SK-N-SH treated with all-trans-retinoic acid at 6 μM for 48 hours (cell line): ENCODE data around the gene RNASE2.

Experiments
- ATAC-seq: fragments of 200-7000 bp; cut with Tn5 transposase; 3 replicates; pipeline ENCODE4 v1.9.1; 2020; ENCODE audit warnings: mild to moderate bottlenecking, moderate library complexity
- ARNTL ChIP-seq: fragments of 450-650 bp; formaldehyde crosslinking; IDR thresholded peaks from 2 replicates; pipeline ENCODE4 v1.5.0; 2020; ENCODE audit warnings: low read depth, mild to moderate bottlenecking, moderate library complexity, borderline replicate concordance
- BACH2 ChIP-seq: fragments of 250-450 bp; sonication (Bioruptor Pico); IDR thresholded peaks from 2 replicates; pipeline ENCODE4 v1.9.0; 2021; ENCODE audit warnings: mild to moderate bottlenecking, borderline replicate concordance
- CSDC2 ChIP-seq: fragments of 250-450 bp; sonication (Bioruptor Pico); IDR thresholded peaks from 2 replicates; pipeline ENCODE4 v1.5.0; 2020; ENCODE audit warnings: mild to moderate bottlenecking, moderate library complexity
- CSRNP3 ChIP-seq: fragments of 250-450 bp; sonication (Bioruptor Pico); IDR thresholded peaks from 2 replicates; pipeline ENCODE4 v1.5.1; 2021; ENCODE audit warnings: mild to moderate bottlenecking, moderate library complexity
- ESRRG ChIP-seq: fragments of 250-450 bp; sonication (Bioruptor Pico); IDR thresholded peaks from 2 replicates; pipeline ENCODE4 v1.6.1; 2021; ENCODE audit warnings: mild to moderate bottlenecking
- GLIS3 ChIP-seq: fragments of 250-450 bp; sonication (Bioruptor Pico); IDR thresholded peaks from 2 replicates; pipeline ENCODE4 v1.5.0; 2020; ENCODE audit warnings: mild to moderate bottlenecking, moderate library complexity
- ISL1 ChIP-seq: fragments of 250-450 bp; sonication (Bioruptor Pico); IDR thresholded peaks from 2 replicates; pipeline ENCODE4 v2.1.2; 2022; ENCODE audit warnings: mild to moderate bottlenecking, moderate library complexity
- OSR1 ChIP-seq: fragments of 250-450 bp; sonication (Bioruptor Pico); IDR thresholded peaks from 2 replicates; pipeline ENCODE4 v1.8.0; 2022; ENCODE audit warnings: moderate library complexity, mild to moderate bottlenecking, inconsistent platforms
- PATZ1 ChIP-seq: fragments of 250-450 bp; sonication (Bioruptor Pico); IDR thresholded peaks from 2 replicates; pipeline ENCODE4 v1.8.0; 2020; ENCODE audit warnings: mild to moderate bottlenecking, moderate library complexity, borderline replicate concordance
- PPARA ChIP-seq: fragments of 250-450 bp; sonication (Bioruptor Pico); IDR thresholded peaks from 2 replicates; pipeline ENCODE4 v1.5.0; 2020; ENCODE audit warnings: mild to moderate bottlenecking, borderline replicate concordance
- RARB ChIP-seq: fragments of 250-450 bp; sonication (Bioruptor Pico); IDR thresholded peaks from 2 replicates; pipeline ENCODE4 v1.8.0; 2021; ENCODE audit warnings: mild to moderate bottlenecking, moderate library complexity
- SNAI2 ChIP-seq: fragments of 250-450 bp; sonication (Bioruptor Pico); IDR thresholded peaks from 2 replicates; pipeline ENCODE4 v1.5.0; 2020; ENCODE audit warnings: mild to moderate bottlenecking, moderate library complexity
- TCF4 ChIP-seq: fragments of 250-450 bp; sonication (Bioruptor Pico); IDR thresholded peaks from 2 replicates; pipeline ENCODE4 v1.8.0; 2021; ENCODE audit warnings: mild to moderate bottlenecking, moderate library complexity, borderline replicate concordance
- TOX ChIP-seq: fragments of 250-450 bp; sonication (Bioruptor Pico); IDR thresholded peaks from 2 replicates; pipeline ENCODE4 v1.8.0; 2021; ENCODE audit warnings: mild to moderate bottlenecking, moderate library complexity, borderline replicate concordance
- ZC3H10 ChIP-seq: fragments of 250-450 bp; sonication (Bioruptor Pico); IDR thresholded peaks from 2 replicates; pipeline ENCODE4 v1.5.1; 2021; ENCODE audit warnings: mild to moderate bottlenecking, moderate library complexity
- ZFP3 ChIP-seq: fragments of 250-450 bp; sonication (Bioruptor Pico); IDR thresholded peaks from 2 replicates; pipeline ENCODE4 v1.5.0; 2020; ENCODE audit warnings: mild to moderate bottlenecking, moderate library complexity
- ZFP30 ChIP-seq: fragments of 450-650 bp; formaldehyde crosslinking; IDR thresholded peaks from 2 replicates; pipeline ENCODE4 v1.5.0; 2022; ENCODE audit warnings: mild to moderate bottlenecking, moderate library complexity
- ZNF565 ChIP-seq: fragments of 450-650 bp; formaldehyde crosslinking; conservative IDR thresholded peaks from 2 replicates; pipeline ENCODE4 v1.5.0; 2020; ENCODE audit warnings: low read depth, mild to moderate bottlenecking, moderate library complexity
- ZNF70 ChIP-seq: fragments of 450-650 bp; formaldehyde crosslinking; IDR thresholded peaks from 2 replicates; pipeline ENCODE4 v1.5.0; 2020; ENCODE audit warnings: mild to moderate bottlenecking, moderate library complexity
- ZNF8 ChIP-seq: fragments of 450-650 bp; formaldehyde crosslinking; IDR thresholded peaks from 2 replicates; pipeline ENCODE4 v1.5.0; 2020; ENCODE audit warnings: mild to moderate bottlenecking, moderate library complexity
- TF ChIP-seq, protein P1 (sequence below): fragments of 250-450 bp; sonication (Bioruptor Pico); IDR thresholded peaks from 2 replicates; pipeline ENCODE4 v1.5.1; 2020; ENCODE audit warnings: low read depth, mild to moderate bottlenecking, moderate library complexity
- TF ChIP-seq, protein P2 (sequence below): fragments of 250-450 bp; sonication (Bioruptor Pico); IDR thresholded peaks from 2 replicates; pipeline ENCODE4 v1.5.0; 2020; ENCODE audit warnings: mild to moderate bottlenecking, moderate library complexity

The RNASE2 gene

GRCh38 chr14:20973501-20973900 is 18.2 kb downstream of the RNASE2 start (continued):
- no peak for TF ChIP-seq SNAI2 (CRISPR knock-in tag)
- no peak for TF ChIP-seq CSRNP3
- TF ChIP-seq GLIS3 (CRISPR knock-in tag) = no peak
- no peak for TF ChIP-seq ZNF8 (CRISPR knock-in tag)
- TF ChIP-seq ZNF70 (CRISPR knock-in tag) = no peak
- no peak for TF ChIP-seq CSDC2
- TF ChIP-seq ZFP3 (CRISPR knock-in tag) = no peak
- TF ChIP-seq ESRRG (CRISPR knock-in tag) = no peak
- TF ChIP-seq ARNTL (CRISPR knock-in tag) = no peak
- TF ChIP-seq, protein P1, sequence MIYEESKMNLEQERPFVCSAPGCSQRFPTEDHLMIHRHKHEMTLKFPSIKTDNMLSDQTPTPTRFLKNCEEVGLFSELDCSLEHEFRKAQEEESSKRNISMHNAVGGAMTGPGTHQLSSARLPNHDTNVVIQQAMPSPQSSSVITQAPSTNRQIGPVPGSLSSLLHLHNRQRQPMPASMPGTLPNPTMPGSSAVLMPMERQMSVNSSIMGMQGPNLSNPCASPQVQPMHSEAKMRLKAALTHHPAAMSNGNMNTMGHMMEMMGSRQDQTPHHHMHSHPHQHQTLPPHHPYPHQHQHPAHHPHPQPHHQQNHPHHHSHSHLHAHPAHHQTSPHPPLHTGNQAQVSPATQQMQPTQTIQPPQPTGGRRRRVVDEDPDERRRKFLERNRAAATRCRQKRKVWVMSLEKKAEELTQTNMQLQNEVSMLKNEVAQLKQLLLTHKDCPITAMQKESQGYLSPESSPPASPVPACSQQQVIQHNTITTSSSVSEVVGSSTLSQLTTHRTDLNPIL (CRISPR knock-in tag) = no peak
- TF ChIP-seq, all 23 proteins: peak for 0

- ATAC-seq = no peak
- TF ChIP-seq ZNF70 (CRISPR knock-in tag) = no peak
- TF ChIP-seq CSRNP3 = no peak
- TF ChIP-seq ZFP30 (CRISPR knock-in tag) = no peak
- TF ChIP-seq RARB (CRISPR knock-in tag) = no peak
- no peak for TF ChIP-seq TCF4 (CRISPR knock-in tag)
- no peak for TF ChIP-seq PATZ1 (CRISPR knock-in tag)
- no peak for TF ChIP-seq GLIS3 (CRISPR knock-in tag)
- TF ChIP-seq ZC3H10 (CRISPR knock-in tag) = no peak
- no peak for TF ChIP-seq ISL1 (CRISPR knock-in tag)
- no peak for TF ChIP-seq ZNF565 (CRISPR knock-in tag)
- no peak for TF ChIP-seq ARNTL (CRISPR knock-in tag)
- no peak for TF ChIP-seq ZNF8 (CRISPR knock-in tag)
- no peak for TF ChIP-seq SNAI2 (CRISPR knock-in tag)
- no peak for TF ChIP-seq OSR1
- TF ChIP-seq BACH2 (CRISPR knock-in tag) = no peak
- TF ChIP-seq, protein P2, sequence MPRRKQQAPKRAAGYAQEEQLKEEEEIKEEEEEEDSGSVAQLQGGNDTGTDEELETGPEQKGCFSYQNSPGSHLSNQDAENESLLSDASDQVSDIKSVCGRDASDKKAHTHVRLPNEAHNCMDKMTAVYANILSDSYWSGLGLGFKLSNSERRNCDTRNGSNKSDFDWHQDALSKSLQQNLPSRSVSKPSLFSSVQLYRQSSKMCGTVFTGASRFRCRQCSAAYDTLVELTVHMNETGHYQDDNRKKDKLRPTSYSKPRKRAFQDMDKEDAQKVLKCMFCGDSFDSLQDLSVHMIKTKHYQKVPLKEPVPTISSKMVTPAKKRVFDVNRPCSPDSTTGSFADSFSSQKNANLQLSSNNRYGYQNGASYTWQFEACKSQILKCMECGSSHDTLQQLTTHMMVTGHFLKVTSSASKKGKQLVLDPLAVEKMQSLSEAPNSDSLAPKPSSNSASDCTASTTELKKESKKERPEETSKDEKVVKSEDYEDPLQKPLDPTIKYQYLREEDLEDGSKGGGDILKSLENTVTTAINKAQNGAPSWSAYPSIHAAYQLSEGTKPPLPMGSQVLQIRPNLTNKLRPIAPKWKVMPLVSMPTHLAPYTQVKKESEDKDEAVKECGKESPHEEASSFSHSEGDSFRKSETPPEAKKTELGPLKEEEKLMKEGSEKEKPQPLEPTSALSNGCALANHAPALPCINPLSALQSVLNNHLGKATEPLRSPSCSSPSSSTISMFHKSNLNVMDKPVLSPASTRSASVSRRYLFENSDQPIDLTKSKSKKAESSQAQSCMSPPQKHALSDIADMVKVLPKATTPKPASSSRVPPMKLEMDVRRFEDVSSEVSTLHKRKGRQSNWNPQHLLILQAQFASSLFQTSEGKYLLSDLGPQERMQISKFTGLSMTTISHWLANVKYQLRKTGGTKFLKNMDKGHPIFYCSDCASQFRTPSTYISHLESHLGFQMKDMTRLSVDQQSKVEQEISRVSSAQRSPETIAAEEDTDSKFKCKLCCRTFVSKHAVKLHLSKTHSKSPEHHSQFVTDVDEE (CRISPR knock-in tag) = no peak
- no peak for TF ChIP-seq PPARA (CRISPR knock-in tag)
Measured at GRCh38 chr14:20976291-20976690, 21.0 kb downstream of the RNASE2 start.

- ATAC-seq = no peak
- no peak for TF ChIP-seq CSRNP3
- TF ChIP-seq ZC3H10 (CRISPR knock-in tag) = no peak
- TF ChIP-seq, protein P2 (CRISPR knock-in tag) = no peak
- TF ChIP-seq, protein P1 (CRISPR knock-in tag) = no peak
- TF ChIP-seq RARB (CRISPR knock-in tag) = no peak
- no peak for TF ChIP-seq ARNTL (CRISPR knock-in tag)
- no peak for TF ChIP-seq ZNF70 (CRISPR knock-in tag)
- TF ChIP-seq TOX (CRISPR knock-in tag) = no peak
- no peak for TF ChIP-seq OSR1
- no peak for TF ChIP-seq ZNF565 (CRISPR knock-in tag)
- TF ChIP-seq ESRRG (CRISPR knock-in tag) = no peak
- TF ChIP-seq GLIS3 (CRISPR knock-in tag) = no peak
- no peak for TF ChIP-seq BACH2 (CRISPR knock-in tag)
- no peak for TF ChIP-seq ZFP30 (CRISPR knock-in tag)
- no peak for TF ChIP-seq SNAI2 (CRISPR knock-in tag)
Measured at GRCh38 chr14:20978687-20979086, 23.4 kb downstream of the RNASE2 start.
